Psoas muscle (tissue), 8 donors: ENCODE measurements around the gene GFI1B. TPM values are rescaled to one million over a fixed set of nuclear protein-coding genes. Genes with fewer than 3 reads are reported as not detected.

Experiments
- ATAC-seq, 4 donors: fragments of 200-7000 bp; cut with Tn5 transposase; one replicate each; pipeline ENCODE4 v1.9.1; 2020; ENCODE audit warnings: moderate library complexity in 3 of 4, mild to moderate bottlenecking in 2 of 4
- DNase-seq, 2 donors: peaks; one replicate each; pipeline ENCODE4 v3.0.0-alpha.2; 2020
- H3K27ac ChIP-seq: fragments of 200-600 bp; one replicate; pipeline ENCODE4 v1.8.0; 2022
- H3K27me3 ChIP-seq, 3 donors: fragments of 200-600 bp in 1 of 3; one replicate each; pipeline versions ENCODE4 v1.6.1 to v1.8.0; 2013 to 2022; ENCODE audit warnings: low read length in 2 of 3, mild to moderate bottlenecking in 2 of 3, moderate library complexity in 1 of 3; ENCODE audit not compliant: insufficient read depth in 3 of 3
- H3K36me3 ChIP-seq, 2 donors: fragments of 200-600 bp in 1 of 2; one replicate each; pipeline versions ENCODE4 v1.6.1 to v1.8.0; 2013 to 2022; ENCODE audit warnings: low read depth in 1 of 2, mild to moderate bottlenecking in 1 of 2, moderate library complexity in 1 of 2; ENCODE audit not compliant: insufficient read depth in 1 of 2
- H3K4me1 ChIP-seq: fragments of 200-600 bp; one replicate; pipeline ENCODE4 v1.8.0; 2022
- H3K4me3 ChIP-seq: fragments of 200-600 bp; one replicate; pipeline ENCODE4 v1.8.0; 2022; ENCODE audit warnings: mild to moderate bottlenecking
- H3K9me3 ChIP-seq: fragments of 200-600 bp; one replicate; pipeline ENCODE4 v1.8.0; 2022
- WGBS, 3 donors: extraction: QIAGEN DNeasy Blood & Tissue Kit; methylation state at CpG; one replicate each; pipeline versions ENCODE4 v1.1.6 to v1.1.7; 2013; 5-methylcytosine and 5-hydroxymethylcytosine counted together
- intact Hi-C, 2 donors: fragments of 100-400 bp; cut with DNase I; formaldehyde crosslinking; loops; one replicate each; pipeline versions ENCODE4 v1.11.0 to v1.14.2; 2022
- polyA plus RNA-seq, 3 donors: library from polyadenylated mRNA; stranded (reverse); fragments of 200-250 nt; gene quantifications; one replicate each; pipeline ENCODE4 v1.2.3, GENCODE V29; 2013
- total RNA-seq, 4 donors: library from RNA; stranded (reverse); fragmentation: NEBNext Ultra II Directional in 2 of 4; extraction: Animal tissue kit (Norgen Biotek cat#: 25700) in 2 of 4; gene quantifications; one replicate each; pipeline versions ENCODE4 v1.2.1 to v1.2.4, GENCODE V29; 2021 to 2023
- TF ChIP-seq, protein P1 (sequence below): fragments of 200-600 bp; IDR thresholded peaks from one replicate; pipeline ENCODE4 v1.8.0; 2022; ENCODE audit warnings: antibody characterized with exemption
- donor health status: healthy with polysubstance abuse.
- donor health status: DM: no; HTN: no; CAD: no; lungs with moderate emphysema.
- donor health status: Bipolar disorder and iron deficiency.
- donor health status: healthy.
- donor health status: DM: yes; HTN: yes; CAD: no.
- donor health status: DM: no; HTN: no; CAD: no.
- donor health status: DM: no; HTN: no; CAD: no.
- donor health status: DM: yes; HTN: yes; CAD: no.

Gene GFI1B
- total and polyA plus RNA-seq, 7 donors = 0.07 to 0.14 (median 0.12) TPM; not detected in 4

DNA sequence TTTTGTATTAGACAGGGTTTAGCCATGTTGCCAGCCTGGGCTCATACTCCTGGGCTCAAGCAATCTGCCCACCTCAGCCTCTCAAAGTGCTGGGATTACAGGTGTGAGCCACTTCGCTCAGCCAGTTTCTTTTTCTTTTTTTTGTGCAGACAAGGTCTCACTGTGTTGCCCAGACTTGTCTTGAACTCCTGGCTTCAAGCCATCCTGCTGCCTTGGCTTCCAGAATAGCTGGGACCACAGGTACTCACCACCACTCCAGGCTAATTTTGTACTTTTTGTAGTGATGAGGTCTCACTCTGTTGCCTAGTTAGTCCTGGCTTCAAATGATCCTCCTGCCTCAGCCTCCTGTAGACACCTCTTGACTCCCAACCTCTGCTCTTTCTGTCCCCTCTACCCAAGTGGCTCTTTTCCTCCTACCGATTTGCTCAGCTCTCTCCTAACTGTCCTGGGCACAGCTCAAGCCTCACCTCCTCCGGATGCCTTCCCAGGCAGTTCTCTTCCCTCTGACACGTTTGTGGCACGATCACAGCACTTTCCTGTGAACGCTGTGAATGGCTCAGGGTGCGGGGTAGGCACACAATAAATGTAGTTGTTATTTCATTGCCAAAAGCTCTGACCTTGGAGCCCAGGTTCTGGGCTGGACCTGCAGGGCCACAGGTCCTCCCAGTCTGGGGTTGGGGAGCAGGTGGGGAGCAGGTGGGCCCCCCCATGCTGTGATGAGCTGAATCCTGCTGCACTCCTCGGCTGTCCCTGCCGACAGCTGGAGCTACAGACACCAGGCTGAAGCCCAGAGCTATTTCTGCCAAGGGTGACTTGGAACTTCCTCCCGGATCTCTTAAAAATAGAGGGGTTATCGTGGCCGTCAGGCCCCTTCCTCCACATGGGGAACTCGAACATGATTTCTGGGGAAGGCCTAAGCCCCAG is 23.9 kb downstream of the GFI1B start:
- peaks cover 0 to 50% (median 2%) of the 10 kb centered on the region in 3 donors for H3K27me3 ChIP-seq
- no peak for ATAC-seq

DNA sequence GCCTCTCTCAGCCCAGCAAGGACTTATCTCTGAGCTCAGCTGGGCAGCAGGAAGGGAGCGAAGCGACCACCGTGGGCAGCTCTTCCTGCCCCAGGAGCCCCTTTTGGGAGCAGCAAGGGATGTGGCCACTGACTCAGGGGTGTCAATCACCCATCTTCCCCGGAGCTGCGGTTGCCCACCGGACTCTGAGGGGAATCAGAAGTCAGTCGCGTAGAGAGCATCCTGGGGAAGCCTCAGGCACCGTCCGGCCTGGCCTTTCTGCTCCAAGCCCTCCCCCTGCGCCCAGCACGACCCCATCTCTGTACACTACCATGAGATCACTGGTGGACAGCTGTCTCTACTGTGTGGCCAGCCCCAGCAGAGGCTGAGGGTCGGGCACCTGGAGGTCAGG is 24.6 kb downstream of the GFI1B start:
- ATAC-seq (no peak), DNase-seq (no peak)
- no peak overlapping the region for H3K4me3 ChIP-seq
- no peaks in the 10 kb centered on the region for H3K9me3 ChIP-seq
- H3K36me3 ChIP-seq = no peaks in the 10 kb centered on the region
- intact Hi-C loops = no loop called here
- H3K27ac ChIP-seq = no peak overlapping the region
- WGBS, 3 donors = 42 to 55% (median 46%) methylated on average over 13 of the region's 13 CpGs
- H3K27me3 ChIP-seq = peaks cover 0 to 51% (median 2%) of the 10 kb centered on the region in 3 donors
- TF ChIP-seq, protein P1, sequence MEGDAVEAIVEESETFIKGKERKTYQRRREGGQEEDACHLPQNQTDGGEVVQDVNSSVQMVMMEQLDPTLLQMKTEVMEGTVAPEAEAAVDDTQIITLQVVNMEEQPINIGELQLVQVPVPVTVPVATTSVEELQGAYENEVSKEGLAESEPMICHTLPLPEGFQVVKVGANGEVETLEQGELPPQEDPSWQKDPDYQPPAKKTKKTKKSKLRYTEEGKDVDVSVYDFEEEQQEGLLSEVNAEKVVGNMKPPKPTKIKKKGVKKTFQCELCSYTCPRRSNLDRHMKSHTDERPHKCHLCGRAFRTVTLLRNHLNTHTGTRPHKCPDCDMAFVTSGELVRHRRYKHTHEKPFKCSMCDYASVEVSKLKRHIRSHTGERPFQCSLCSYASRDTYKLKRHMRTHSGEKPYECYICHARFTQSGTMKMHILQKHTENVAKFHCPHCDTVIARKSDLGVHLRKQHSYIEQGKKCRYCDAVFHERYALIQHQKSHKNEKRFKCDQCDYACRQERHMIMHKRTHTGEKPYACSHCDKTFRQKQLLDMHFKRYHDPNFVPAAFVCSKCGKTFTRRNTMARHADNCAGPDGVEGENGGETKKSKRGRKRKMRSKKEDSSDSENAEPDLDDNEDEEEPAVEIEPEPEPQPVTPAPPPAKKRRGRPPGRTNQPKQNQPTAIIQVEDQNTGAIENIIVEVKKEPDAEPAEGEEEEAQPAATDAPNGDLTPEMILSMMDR = no peak
- H3K4me1 ChIP-seq = no peaks in the 10 kb centered on the region

More for the DNA sequence above, 23.9 kb downstream of the GFI1B start:
- Histone ChIP-seq H3K36me3 (no peaks in the 10 kb centered on the region), H3K4me3 (no peak overlapping the region), H3K27ac (no peak overlapping the region), H3K4me1 (no peaks in the 10 kb centered on the region), H3K9me3 (no peaks in the 10 kb centered on the region)
- WGBS, 3 donors = 37 to 46% (median 41%) methylated on average over 13 of the region's 13 CpGs
- no peak for DNase-seq
- TF ChIP-seq, protein P1 = no peak
- intact Hi-C loops = no loop called here

DNA sequence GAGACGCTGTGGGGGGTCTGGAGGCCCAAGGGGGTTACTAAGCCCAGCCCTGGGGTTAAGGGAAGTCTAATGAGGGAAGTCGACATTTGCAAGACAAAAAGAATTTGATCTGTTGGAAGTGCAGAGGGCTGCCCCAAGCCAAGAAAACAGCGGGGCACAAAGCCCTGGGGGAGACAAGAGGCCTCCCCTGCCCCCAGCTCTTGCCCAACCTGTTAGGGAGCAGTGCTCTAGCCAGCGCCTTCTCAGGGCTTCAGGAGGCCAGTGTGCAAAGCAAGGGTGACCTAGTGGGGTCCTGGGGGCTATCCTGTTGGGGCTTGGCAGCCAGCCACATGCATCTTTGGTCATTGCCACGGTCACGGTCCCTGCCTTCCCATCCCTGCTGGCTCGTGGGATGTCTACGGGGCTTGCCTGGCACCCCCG is 25.2 kb downstream of the GFI1B start:
- ATAC-seq (no peak), DNase-seq (no peak)
- no peaks in the 10 kb centered on the region for H3K36me3 ChIP-seq
- H3K4me1 ChIP-seq = no peaks in the 10 kb centered on the region
- intact Hi-C loops = no loop called here
- H3K27ac ChIP-seq = no peak overlapping the region
- H3K9me3 ChIP-seq = no peaks in the 10 kb centered on the region
- TF ChIP-seq, protein P1 = no peak
- 43 to 57% (median 44%) methylated on average over 9 of the region's 9 CpGs for WGBS, 3 donors
- peaks cover 0 to 55% (median 2%) of the 10 kb centered on the region in 3 donors for H3K27me3 ChIP-seq
- H3K4me3 ChIP-seq = no peak overlapping the region

DNA sequence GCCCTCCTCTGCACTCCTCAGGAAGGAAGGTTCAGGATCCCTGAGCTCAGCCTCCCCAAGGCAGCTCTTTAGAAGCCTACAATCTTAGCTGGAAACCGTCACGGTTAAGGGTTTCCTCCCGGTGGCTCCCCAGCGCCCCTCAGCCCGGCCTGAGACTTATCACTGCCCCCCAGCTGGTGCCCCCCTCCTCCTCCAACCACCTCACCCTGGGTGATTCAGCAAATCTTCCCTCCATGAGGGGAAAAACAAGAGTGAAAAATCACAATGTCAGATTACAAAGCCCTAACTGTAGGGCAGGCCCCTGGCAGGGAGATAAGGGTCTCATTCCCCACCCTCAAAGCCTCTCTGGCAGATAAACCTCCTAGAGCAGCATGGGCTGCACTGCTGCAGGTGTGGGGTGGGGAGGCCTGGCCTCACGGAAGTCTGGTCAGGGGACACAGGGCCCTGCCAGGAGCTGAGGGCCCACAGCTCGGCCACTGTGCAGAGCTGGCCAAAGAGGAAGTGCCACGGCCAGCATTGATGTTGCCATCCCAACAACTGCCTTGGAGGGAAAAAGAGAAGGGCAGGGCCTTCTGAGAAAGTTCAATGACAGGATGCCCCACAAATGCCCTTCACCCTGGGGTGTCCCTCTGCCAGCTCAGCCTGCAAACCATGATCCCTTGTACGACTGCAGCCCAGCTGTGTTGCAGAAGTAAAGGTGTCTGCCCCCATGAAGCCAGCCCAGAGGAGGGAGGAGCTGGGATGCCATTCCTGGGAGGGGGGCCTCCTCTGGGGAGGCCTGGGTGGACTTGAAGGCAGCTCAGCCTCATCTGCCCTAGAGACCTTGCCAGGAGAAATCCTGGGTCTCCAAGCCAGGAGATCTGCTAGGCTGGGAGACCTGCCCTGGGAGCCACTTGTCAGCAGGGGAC is 25.9 kb downstream of the GFI1B start:
- intact Hi-C loops = no loop called here
- no peaks in the 10 kb centered on the region for H3K4me1 ChIP-seq
- H3K27me3 ChIP-seq = peaks cover 0 to 59% (median 2%) of the 10 kb centered on the region in 3 donors
- H3K36me3 ChIP-seq = no peaks in the 10 kb centered on the region
- no peak for ATAC-seq
- WGBS, 3 donors = 51 to 63% (median 60%) methylated on average over 9 of the region's 9 CpGs
- TF ChIP-seq, protein P1 = no peak
- H3K4me3 ChIP-seq = no peak overlapping the region
- no peak overlapping the region for H3K27ac ChIP-seq
- H3K9me3 ChIP-seq = no peaks in the 10 kb centered on the region
- no peak for DNase-seq
